Measurements from ENCODE around the gene SCYGR7. TPM values are rescaled to one million over a fixed set of nuclear protein-coding genes. Genes with fewer than 3 reads are reported as not detected.
A peak's percentile ranks its signal among the peaks of the same experiment; 100 is the strongest.

The SCYGR7 gene
- total and polyA plus RNA-seq, 2 of the 13 experiments (the other 11 are each of a cell fraction or from before 2014, with no cell fraction given) = not detected

- TF ChIP-seq GMEB1 (CRISPR knock-in tag; IDR thresholded peaks at IDR 0.05; ENCODE audit: borderline replicate concordance) (peak; percentile 31; the same call in 1 of the 2 replicates), ZNF232 (CRISPR knock-in tag; IDR thresholded peaks at IDR 0.05; ENCODE audit: borderline replicate concordance) (no peak), TFDP2 (CRISPR knock-in tag; IDR thresholded peaks at IDR 0.05) (no peak), ZHX1 (CRISPR knock-in tag; IDR thresholded peaks at IDR 0.05; ENCODE audit: low read depth) (peak; percentile 88), ZNF773 (CRISPR knock-in tag; IDR thresholded peaks at IDR 0.05; ENCODE audit: borderline replicate concordance) (no peak), HNF1B (CRISPR knock-in tag; IDR thresholded peaks at IDR 0.05) (0 out of 2 replicates have a peak, but pooled peaks have one; percentile 20), ZNF772 (CRISPR knock-in tag; IDR thresholded peaks at IDR 0.05) (peak; percentile 74; the same call in 1 of the 2 replicates), FOXA3 (CRISPR knock-in tag; IDR thresholded peaks at IDR 0.05) (peak; percentile 68), ZNF543 (CRISPR knock-in tag; IDR thresholded peaks at IDR 0.05) (no peak), ZNF574 (CRISPR knock-in tag; IDR thresholded peaks at IDR 0.05) (no peak), YY1 (IDR thresholded peaks at IDR 0.05; ENCODE audit: insufficient read depth, insufficient replicate concordance, low read depth, low read length) (peak; percentile 65), GABPA (IDR thresholded peaks at IDR 0.05; ENCODE audit: low read depth, low read length) (no peak), GABPA (CRISPR knock-in tag; IDR thresholded peaks at IDR 0.05; ENCODE audit: low read depth) (peak; percentile 69), ONECUT2 (CRISPR knock-in tag; IDR thresholded peaks at IDR 0.05) (peak; percentile 94), ZNF724P (CRISPR knock-in tag; IDR thresholded peaks at IDR 0.05; ENCODE audit: borderline replicate concordance) (no peak), MNT (IDR thresholded peaks at IDR 0.05) (no peak)
Observed at GRCh38 chr2:227759411-227760118, 31.4 kb downstream of the SCYGR7 start (continued).
